Panc1 (cell line): ENCODE results near the gene BRD2. TPM values are rescaled to one million over a fixed set of nuclear protein-coding genes. Genes with fewer than 3 reads are reported as not detected.

Source experiments
- ATAC-seq: fragments of 200-7000 bp; cut with Tn5 transposase; 2 replicates; pipeline ENCODE4 v1.9.1; 2020; ENCODE audit warnings: mild to moderate bottlenecking, moderate library complexity
- BruUV-seq: library from RNA; stranded (reverse); fragments of 400-500 nt; replicated peaks from 2 replicates; lab custom pipeline; 2021; lab: Mats Ljungman, UMichigan
- CTCF ChIA-PET: fragments of 300-600 bp; sonication (Branson Sonifier 250); formaldehyde crosslinking; loops from one replicate; lab custom pipeline; 2022; ENCODE audit warnings: antibody characterized with exemption; lab: Charles Lee
- POLR2A ChIA-PET: fragments of 300-600 bp; sonication (Branson Sonifier 250); formaldehyde crosslinking; loops from one replicate; lab custom pipeline; 2022; ENCODE audit warnings: antibody characterized with exemption; lab: Charles Lee
- DNase-seq: peaks from one replicate; pipeline ENCODE4 v3.0.0-alpha.2; 2010; ENCODE audit warnings: low read depth, low spot score
- H3K27ac ChIP-seq: 2 replicates; pipeline ENCODE4 v1.5.1; 2011; ENCODE audit warnings: mild to moderate bottlenecking, low read length, inconsistent platforms
- H3K27me3 ChIP-seq: fragments of 200-500 bp; sonication (Bioruptor generic); 2 replicates; pipeline ENCODE4 v1.6.0; 2014; ENCODE audit warnings: low read length, inconsistent platforms; ENCODE audit not compliant: control insufficient read depth, insufficient read depth
- H3K36me3 ChIP-seq: fragments of 200-500 bp; sonication (Bioruptor generic); 2 replicates; pipeline ENCODE4 v1.5.1; 2014; ENCODE audit warnings: inconsistent platforms, mild to moderate bottlenecking, low read length, moderate library complexity; ENCODE audit not compliant: control insufficient read depth, insufficient read depth
- H3K4me1 ChIP-seq: 2 replicates; pipeline ENCODE4 v1.5.1; 2011; ENCODE audit warnings: inconsistent platforms, mild to moderate bottlenecking, low read length, moderate library complexity; ENCODE audit not compliant: control insufficient read depth, insufficient read depth
- H3K4me3 ChIP-seq, 2 experiments: 2 replicates each; pipeline ENCODE4 v1.5.1; 2011 to 2012; ENCODE audit warnings: low read depth in 2 of 2, low read length in 2 of 2, mild to moderate bottlenecking in 2 of 2, inconsistent platforms in 1 of 2, moderate library complexity in 1 of 2
- H3K9me3 ChIP-seq: fragments of 200-500 bp; sonication (Bioruptor generic); 2 replicates; pipeline ENCODE4 v1.5.1; 2014; ENCODE audit warnings: low read depth, mild to moderate bottlenecking, inconsistent platforms, low read length, moderate library complexity; ENCODE audit not compliant: control insufficient read depth, insufficient read depth
- POLR2AphosphoS5 ChIP-seq: IDR thresholded peaks from 2 replicates; pipeline ENCODE4 v1.6.1; 2012; ENCODE audit warnings: mild to moderate bottlenecking, low read depth, low read length, moderate library complexity
- SIN3A ChIP-seq: IDR thresholded peaks from 2 replicates; pipeline ENCODE4 v1.6.1; 2012; ENCODE audit warnings: low read depth, mild to moderate bottlenecking, low read length, moderate library complexity, borderline replicate concordance; ENCODE audit not compliant: insufficient read depth
- TCF7L2 ChIP-seq: IDR thresholded peaks from 2 replicates; pipeline ENCODE4 v1.6.1; 2011; ENCODE audit warnings: mild to moderate bottlenecking, low read depth, low read length, inconsistent platforms
- in situ Hi-C: cut with HindIII; loops from 2 replicates; pipeline ENCODE4 v1.10.0; 2016; ENCODE audit warnings: low sequenced_read_pairs, low pct_unique_long_range_greater_than_20kb
- intact Hi-C: fragments of 100-400 bp; cut with micrococcal nuclease; formaldehyde crosslinking; loops from one replicate; pipeline ENCODE4 v1.10.0; 2022; ENCODE audit not compliant: unreplicated experiment
- total RNA-seq: library from RNA; stranded (reverse); gene quantifications from one replicate; pipeline ENCODE4 v1.2.1, GENCODE V29; 2021; ENCODE audit not compliant: unreplicated experiment
- TF ChIP-seq, protein P1 (sequence below), 2 experiments: IDR thresholded peaks; 2 replicates each; pipeline ENCODE4 v1.6.1; 2011 to 2012; ENCODE audit warnings: low read depth in 2 of 2, control low read depth in 1 of 2, low read length in 1 of 2, mild to moderate bottlenecking in 1 of 2, moderate library complexity in 1 of 2; ENCODE audit not compliant: insufficient read depth in 1 of 2
- TF ChIP-seq, protein P2 (sequence below): fragments of 450-650 bp; IDR thresholded peaks from 2 replicates; pipeline ENCODE4 v1.5.1; 2017; ENCODE audit warnings: mild to moderate bottlenecking

BRD2 gene
- total RNA-seq, 1 experiment from 2014 or later: 209 TPM

DNA sequence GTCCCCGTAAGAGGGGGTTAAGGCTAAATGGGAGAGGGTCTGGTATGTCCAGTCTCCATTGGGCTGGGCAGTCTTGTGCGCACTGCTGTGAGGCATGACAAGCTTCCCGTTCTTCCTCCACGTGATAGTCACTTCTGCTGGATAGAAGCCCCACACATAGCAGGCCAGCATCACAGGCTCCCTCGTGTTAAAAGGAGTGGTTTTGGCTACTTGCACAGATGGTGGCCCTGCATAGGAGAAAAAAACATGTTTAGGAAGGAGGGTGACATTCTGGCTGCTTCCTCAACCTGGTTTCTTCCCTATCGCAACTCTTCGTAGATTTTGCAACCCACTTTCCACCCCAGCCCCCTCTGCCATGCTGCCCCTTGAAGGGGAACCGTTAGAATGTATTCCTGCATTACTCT lies 31.2 kb upstream of the BRD2 start:
- in situ Hi-C loops (no loop called here), intact Hi-C loops (no loop called here)
- Histone ChIP-seq H3K27ac (no peak overlapping the region), H3K4me1 (no peaks in the 10 kb centered on the region), H3K27me3 (no peaks in the 10 kb centered on the region; the same call in 1 of the 2 replicates), H3K9me3 (no peaks in the 10 kb centered on the region), H3K4me3 (no peak overlapping the region), H3K36me3 (no peaks in the 10 kb centered on the region)
- ChIA-PET POLR2A (no interaction called here), CTCF (no interaction called here)
- no TSS peak for BruUV-seq
- DNase-seq: no peak
- TF ChIP-seq SIN3A (no peak), TCF7L2 (no peak), POLR2AphosphoS5 (no peak)
- TF ChIP-seq, protein P1, sequence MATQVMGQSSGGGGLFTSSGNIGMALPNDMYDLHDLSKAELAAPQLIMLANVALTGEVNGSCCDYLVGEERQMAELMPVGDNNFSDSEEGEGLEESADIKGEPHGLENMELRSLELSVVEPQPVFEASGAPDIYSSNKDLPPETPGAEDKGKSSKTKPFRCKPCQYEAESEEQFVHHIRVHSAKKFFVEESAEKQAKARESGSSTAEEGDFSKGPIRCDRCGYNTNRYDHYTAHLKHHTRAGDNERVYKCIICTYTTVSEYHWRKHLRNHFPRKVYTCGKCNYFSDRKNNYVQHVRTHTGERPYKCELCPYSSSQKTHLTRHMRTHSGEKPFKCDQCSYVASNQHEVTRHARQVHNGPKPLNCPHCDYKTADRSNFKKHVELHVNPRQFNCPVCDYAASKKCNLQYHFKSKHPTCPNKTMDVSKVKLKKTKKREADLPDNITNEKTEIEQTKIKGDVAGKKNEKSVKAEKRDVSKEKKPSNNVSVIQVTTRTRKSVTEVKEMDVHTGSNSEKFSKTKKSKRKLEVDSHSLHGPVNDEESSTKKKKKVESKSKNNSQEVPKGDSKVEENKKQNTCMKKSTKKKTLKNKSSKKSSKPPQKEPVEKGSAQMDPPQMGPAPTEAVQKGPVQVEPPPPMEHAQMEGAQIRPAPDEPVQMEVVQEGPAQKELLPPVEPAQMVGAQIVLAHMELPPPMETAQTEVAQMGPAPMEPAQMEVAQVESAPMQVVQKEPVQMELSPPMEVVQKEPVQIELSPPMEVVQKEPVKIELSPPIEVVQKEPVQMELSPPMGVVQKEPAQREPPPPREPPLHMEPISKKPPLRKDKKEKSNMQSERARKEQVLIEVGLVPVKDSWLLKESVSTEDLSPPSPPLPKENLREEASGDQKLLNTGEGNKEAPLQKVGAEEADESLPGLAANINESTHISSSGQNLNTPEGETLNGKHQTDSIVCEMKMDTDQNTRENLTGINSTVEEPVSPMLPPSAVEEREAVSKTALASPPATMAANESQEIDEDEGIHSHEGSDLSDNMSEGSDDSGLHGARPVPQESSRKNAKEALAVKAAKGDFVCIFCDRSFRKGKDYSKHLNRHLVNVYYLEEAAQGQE (IDR thresholded peaks at IDR 0.05; ENCODE audit: insufficient read depth in 1 of 2, low read depth in 2 of 2, low read length in 1 of 2): no peak
- TF ChIP-seq, protein P2, sequence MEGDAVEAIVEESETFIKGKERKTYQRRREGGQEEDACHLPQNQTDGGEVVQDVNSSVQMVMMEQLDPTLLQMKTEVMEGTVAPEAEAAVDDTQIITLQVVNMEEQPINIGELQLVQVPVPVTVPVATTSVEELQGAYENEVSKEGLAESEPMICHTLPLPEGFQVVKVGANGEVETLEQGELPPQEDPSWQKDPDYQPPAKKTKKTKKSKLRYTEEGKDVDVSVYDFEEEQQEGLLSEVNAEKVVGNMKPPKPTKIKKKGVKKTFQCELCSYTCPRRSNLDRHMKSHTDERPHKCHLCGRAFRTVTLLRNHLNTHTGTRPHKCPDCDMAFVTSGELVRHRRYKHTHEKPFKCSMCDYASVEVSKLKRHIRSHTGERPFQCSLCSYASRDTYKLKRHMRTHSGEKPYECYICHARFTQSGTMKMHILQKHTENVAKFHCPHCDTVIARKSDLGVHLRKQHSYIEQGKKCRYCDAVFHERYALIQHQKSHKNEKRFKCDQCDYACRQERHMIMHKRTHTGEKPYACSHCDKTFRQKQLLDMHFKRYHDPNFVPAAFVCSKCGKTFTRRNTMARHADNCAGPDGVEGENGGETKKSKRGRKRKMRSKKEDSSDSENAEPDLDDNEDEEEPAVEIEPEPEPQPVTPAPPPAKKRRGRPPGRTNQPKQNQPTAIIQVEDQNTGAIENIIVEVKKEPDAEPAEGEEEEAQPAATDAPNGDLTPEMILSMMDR: no peak
- no peak for ATAC-seq

DNA sequence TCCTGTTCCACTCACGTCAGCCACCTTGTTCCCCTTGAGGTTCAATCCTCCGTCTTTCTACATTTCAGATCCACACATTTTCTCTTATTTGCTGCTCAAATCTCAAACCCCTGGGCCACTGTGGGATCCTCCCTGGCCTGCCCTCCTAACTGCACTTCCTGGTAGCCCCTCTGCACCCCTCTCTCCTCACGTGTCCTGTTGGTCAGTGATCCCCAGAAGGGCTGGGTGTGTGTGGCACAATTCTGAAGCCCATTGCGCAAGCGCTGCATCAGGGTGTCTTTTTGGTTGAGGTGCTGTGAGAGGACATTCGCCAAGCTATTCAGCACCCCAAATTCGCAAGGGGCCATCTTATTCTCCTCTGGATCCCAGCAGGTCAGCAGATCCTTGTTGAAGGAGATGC lies 29.9 kb upstream of the BRD2 start:
- BruUV-seq: no TSS peak
- no peaks in the 10 kb centered on the region; the same call in 1 of the 2 replicates for H3K27me3 ChIP-seq
- H3K9me3 ChIP-seq: no peaks in the 10 kb centered on the region
- no peaks in the 10 kb centered on the region for H3K4me1 ChIP-seq
- intact Hi-C loops (no loop called here), in situ Hi-C loops (no loop called here)
- H3K4me3 ChIP-seq: no peak overlapping the region
- no peak overlapping the region for H3K27ac ChIP-seq
- H3K36me3 ChIP-seq: no peaks in the 10 kb centered on the region
- POLR2A ChIA-PET: no interaction called here
- CTCF ChIA-PET: no interaction called here
- no peak for DNase-seq
- no peak for ATAC-seq
- TF ChIP-seq, protein P1 (IDR thresholded peaks at IDR 0.05; ENCODE audit: insufficient read depth in 1 of 2, low read depth in 2 of 2, low read length in 1 of 2): no peak
- TF ChIP-seq, protein P2: no peak
- TF ChIP-seq SIN3A (no peak), POLR2AphosphoS5 (no peak), TCF7L2 (no peak)
